ENCODE results near the gene VPS41.
"Not testable (repeated sequence)": the region's sequence is repeated elsewhere in the genome, so short reads cannot be mapped to it uniquely, and the experiment has no call there.

The VPS41 gene

GRCh38 chr7:38854947-38855346 is 54.0 kb downstream of the VPS41 start:
- DNase-seq (ENCODE audit: low read depth) = not testable (repeated sequence)

- DNase-seq (ENCODE audit: low read depth) = no peak
These were observed 57.7 kb downstream of the VPS41 start for GRCh38 chr7:38851321-38851720.

GRCh38 chr7:38846280-38846679 is 62.7 kb downstream of the VPS41 start:
- no peak for DNase-seq (ENCODE audit: low read depth)

- no peak for DNase-seq (ENCODE audit: low read depth)
These were observed 63.9 kb downstream of the VPS41 start for GRCh38 chr7:38844952-38845563.

- no peak for DNase-seq (ENCODE audit: low read depth)
These were observed 66.2 kb downstream of the VPS41 start for GRCh38 chr7:38842746-38843145.

- no peak for DNase-seq (ENCODE audit: low read depth)
These were observed 68.1 kb downstream of the VPS41 start for GRCh38 chr7:38840736-38841460.

- no peak for DNase-seq (ENCODE audit: low read depth)
These were observed 69.1 kb downstream of the VPS41 start for GRCh38 chr7:38839851-38840250.

GRCh38 chr7:38838725-38839385 is 70.1 kb downstream of the VPS41 start:
- no peak for DNase-seq (ENCODE audit: low read depth)

- DNase-seq (ENCODE audit: low read depth) = no peak
These were observed 74.6 kb downstream of the VPS41 start for GRCh38 chr7:38834357-38834756.

- DNase-seq (ENCODE audit: low read depth) = no peak
These were observed 75.7 kb downstream of the VPS41 start for GRCh38 chr7:38833329-38833728.

- no peak for DNase-seq (ENCODE audit: low read depth)
These were observed 77.6 kb downstream of the VPS41 start for GRCh38 chr7:38831259-38831996.

GRCh38 chr7:38830826-38831225 is 78.2 kb downstream of the VPS41 start:
- DNase-seq (ENCODE audit: low read depth) = no peak

GRCh38 chr7:38829488-38830165 is 79.4 kb downstream of the VPS41 start:
- no peak for DNase-seq (ENCODE audit: low read depth)

GRCh38 chr7:38828026-38828425 is 81.0 kb downstream of the VPS41 start:
- DNase-seq (ENCODE audit: low read depth) = no peak

- DNase-seq (ENCODE audit: low read depth) = no peak
These were observed 83.1 kb downstream of the VPS41 start for GRCh38 chr7:38825721-38826440.

GRCh38 chr7:38824948-38825347 is 84.0 kb downstream of the VPS41 start:
- DNase-seq (ENCODE audit: low read depth) = no peak

GRCh38 chr7:38822549-38822948 is 86.4 kb downstream of the VPS41 start:
- no peak for DNase-seq (ENCODE audit: low read depth)

- DNase-seq (ENCODE audit: low read depth) = no peak
These were observed 88.4 kb downstream of the VPS41 start for GRCh38 chr7:38820571-38820970.

GRCh38 chr7:38819463-38819862 is 89.5 kb downstream of the VPS41 start:
- DNase-seq (ENCODE audit: low read depth) = no peak

- no peak for DNase-seq (ENCODE audit: low read depth)
These were observed 91.5 kb downstream of the VPS41 start for GRCh38 chr7:38817526-38817925.

GRCh38 chr7:38813768-38814167 is 95.2 kb downstream of the VPS41 start:
- DNase-seq (ENCODE audit: low read depth) = no peak
